ENCODE measurements around the gene SLC48A1.
"Not testable (repeated sequence)": the region's sequence is repeated elsewhere in the genome, so short reads cannot be mapped to it uniquely, and the experiment has no call there.

Gene SLC48A1

GRCh38 chr12:47808050-47808449, 35.0 kb downstream of the SLC48A1 start:
- peak in 18 of 58 donors; percentile 12 to 61 (median 35) for DNase-seq

- no peak for DNase-seq
These were observed 35.7 kb downstream of the SLC48A1 start for GRCh38 chr12:47808574-47809365.

GRCh38 chr12:47809518-47809917, 36.5 kb downstream of the SLC48A1 start:
- DNase-seq: not testable (repeated sequence)

GRCh38 chr12:47811072-47811396, 38.0 kb downstream of the SLC48A1 start:
- no peak for DNase-seq

GRCh38 chr12:47811581-47812484, 38.8 kb downstream of the SLC48A1 start:
- DNase-seq: peak in 6 of 58 donors; percentile 15 to 76 (median 23)

GRCh38 chr12:47812797-47813510, 39.9 kb downstream of the SLC48A1 start:
- DNase-seq: peak in 47 of 58 donors; percentile 11 to 84 (median 52)

- DNase-seq: peak in 2 of 58 donors; percentile 52
These were observed 40.6 kb downstream of the SLC48A1 start for GRCh38 chr12:47813511-47814196.

- no peak for DNase-seq
These were observed 41.6 kb downstream of the SLC48A1 start for GRCh38 chr12:47814539-47815170.

- DNase-seq: not testable (repeated sequence)
These were observed 42.4 kb downstream of the SLC48A1 start for GRCh38 chr12:47815447-47815846.

- DNase-seq: no peak
These were observed 43.6 kb downstream of the SLC48A1 start for GRCh38 chr12:47816403-47817271.

- DNase-seq: peak in 1 of 58 donors; percentile 13
These were observed 44.4 kb downstream of the SLC48A1 start for GRCh38 chr12:47817272-47818006.

GRCh38 chr12:47818007-47818376, 45.0 kb downstream of the SLC48A1 start:
- DNase-seq: no peak

GRCh38 chr12:47818467-47819137, 45.6 kb downstream of the SLC48A1 start:
- DNase-seq: peak in 14 of 58 donors; percentile 18 to 52 (median 34)

- peak in 41 of 58 donors; percentile 15 to 62 (median 46) for DNase-seq
These were observed 46.3 kb downstream of the SLC48A1 start for GRCh38 chr12:47819138-47819895.

- DNase-seq: peak in 51 of 58 donors; percentile 13 to 83 (median 65)
These were observed 47.0 kb downstream of the SLC48A1 start, which contains the start of gene HDAC7 for GRCh38 chr12:47819896-47820630. Gene HDAC7, minus strand, starts transcription at chr12:47819903. Its CDS starts 118 bp downstream, at chr12:47819785.

- peak in 9 of 58 donors; percentile 30 to 63 (median 53) for DNase-seq
These were observed 47.8 kb downstream of the SLC48A1 start for GRCh38 chr12:47820631-47821345.

Measured in anterior cingulate cortex (tissue), 58 donors.